Brain microvascular endothelial cell (primary cell): ENCODE results near the gene SH3BP4.

Experiments
- DNase-seq: peaks from one replicate; pipeline ENCODE4 v3.0.0-alpha.2; 2020
- H3K27ac ChIP-seq: fragments of 250-450 bp; sonication (Bioruptor Pico); 2 replicates; pipeline ENCODE4 v1.5.1; 2020; ENCODE audit warnings: mild to moderate bottlenecking, moderate library complexity
- H3K27me3 ChIP-seq: fragments of 250-450 bp; sonication (Bioruptor Pico); replicated peaks from 2 replicates; pipeline ENCODE4 v1.5.1; 2020; ENCODE audit warnings: mild to moderate bottlenecking
- H3K36me3 ChIP-seq: fragments of 250-450 bp; sonication (Bioruptor Pico); replicated peaks from 2 replicates; pipeline ENCODE4 v1.5.1; 2020; ENCODE audit warnings: mild to moderate bottlenecking
- H3K4me3 ChIP-seq: 2 replicates; pipeline ENCODE4 v1.5.1; 2011; ENCODE audit warnings: low read depth, mild to moderate bottlenecking, control low read depth, low read length, moderate library complexity
- in situ Hi-C: cut with HindIII; loops from 2 replicates; pipeline ENCODE4 v1.10.0; 2017; ENCODE audit warnings: low sequenced_read_pairs, low pct_ligation_motif_present
- TF ChIP-seq, protein P1 (sequence below): IDR thresholded peaks from 2 replicates; pipeline ENCODE4 v1.5.1; 2011; ENCODE audit warnings: low read depth, mild to moderate bottlenecking, moderate library complexity, low read length, control low read depth, inconsistent platforms; ENCODE audit errors: missing control alignments

SH3BP4 gene

DNA sequence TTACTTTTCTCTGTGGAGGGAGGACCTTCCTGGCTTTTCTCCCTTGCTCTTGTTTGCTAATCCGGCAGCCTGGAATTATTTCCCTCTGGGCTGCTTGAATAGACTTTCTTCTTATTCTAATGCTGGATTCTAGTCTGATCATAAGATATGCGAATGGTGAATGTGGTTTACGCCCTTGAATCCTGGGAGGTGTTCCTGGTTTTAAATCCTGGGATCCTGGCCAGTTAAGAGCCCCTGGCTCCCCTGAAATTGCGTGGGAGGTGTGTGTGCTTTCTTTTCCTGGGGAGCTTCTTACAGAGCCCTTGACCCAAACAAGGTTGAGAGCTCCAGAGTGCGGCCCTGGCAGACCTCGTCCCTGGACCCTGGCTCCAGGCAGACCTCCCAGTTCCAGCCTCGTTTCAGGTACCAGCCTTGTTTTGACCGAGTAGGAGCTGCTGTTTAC lies 2.8 kb downstream of the SH3BP4 start:
- DNase-seq, result no peak

DNA sequence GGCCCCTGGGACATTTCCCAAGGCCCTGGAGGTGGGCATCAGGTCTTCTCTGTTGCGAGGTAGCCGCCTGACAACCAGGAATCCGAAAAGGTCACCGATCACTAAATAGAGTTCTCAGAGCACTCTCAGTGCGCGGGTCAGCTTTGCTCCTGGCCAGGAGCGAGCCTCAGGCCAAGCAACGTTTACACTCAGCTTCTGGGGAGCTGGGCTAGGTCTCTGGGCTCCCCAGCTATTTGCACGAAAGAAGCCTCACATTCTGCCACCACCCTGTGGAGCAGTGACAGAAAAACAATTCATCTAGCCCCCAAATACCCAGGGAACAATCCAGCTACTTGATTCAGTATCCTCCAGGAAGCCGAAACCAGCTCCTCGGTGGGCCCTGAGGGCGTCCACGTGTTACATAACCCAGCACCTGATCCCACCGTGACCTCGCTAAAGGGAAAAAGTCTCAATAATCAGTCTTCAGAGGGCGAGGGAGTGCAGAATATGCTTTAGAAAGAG lies 3.3 kb downstream of the SH3BP4 start:
- in situ Hi-C loops, result no loop called here
- Histone ChIP-seq H3K27ac (no peak overlapping the region), H3K27me3 (no peaks in the 10 kb centered on the region), H3K36me3 (no peaks in the 10 kb centered on the region), H3K4me3 (peak overlapping the region; percentile 79)
- TF ChIP-seq, protein P1, sequence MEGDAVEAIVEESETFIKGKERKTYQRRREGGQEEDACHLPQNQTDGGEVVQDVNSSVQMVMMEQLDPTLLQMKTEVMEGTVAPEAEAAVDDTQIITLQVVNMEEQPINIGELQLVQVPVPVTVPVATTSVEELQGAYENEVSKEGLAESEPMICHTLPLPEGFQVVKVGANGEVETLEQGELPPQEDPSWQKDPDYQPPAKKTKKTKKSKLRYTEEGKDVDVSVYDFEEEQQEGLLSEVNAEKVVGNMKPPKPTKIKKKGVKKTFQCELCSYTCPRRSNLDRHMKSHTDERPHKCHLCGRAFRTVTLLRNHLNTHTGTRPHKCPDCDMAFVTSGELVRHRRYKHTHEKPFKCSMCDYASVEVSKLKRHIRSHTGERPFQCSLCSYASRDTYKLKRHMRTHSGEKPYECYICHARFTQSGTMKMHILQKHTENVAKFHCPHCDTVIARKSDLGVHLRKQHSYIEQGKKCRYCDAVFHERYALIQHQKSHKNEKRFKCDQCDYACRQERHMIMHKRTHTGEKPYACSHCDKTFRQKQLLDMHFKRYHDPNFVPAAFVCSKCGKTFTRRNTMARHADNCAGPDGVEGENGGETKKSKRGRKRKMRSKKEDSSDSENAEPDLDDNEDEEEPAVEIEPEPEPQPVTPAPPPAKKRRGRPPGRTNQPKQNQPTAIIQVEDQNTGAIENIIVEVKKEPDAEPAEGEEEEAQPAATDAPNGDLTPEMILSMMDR, result no peak
- no peak for DNase-seq

More for the DNA sequence above, 2.8 kb downstream of the SH3BP4 start:
- Histone ChIP-seq H3K4me3 (peak overlapping the region; percentile 79), H3K36me3 (no peaks in the 10 kb centered on the region), H3K27ac (no peak overlapping the region), H3K27me3 (no peaks in the 10 kb centered on the region)
- TF ChIP-seq, protein P1, result no peak
- in situ Hi-C loops, result no loop called here

DNA sequence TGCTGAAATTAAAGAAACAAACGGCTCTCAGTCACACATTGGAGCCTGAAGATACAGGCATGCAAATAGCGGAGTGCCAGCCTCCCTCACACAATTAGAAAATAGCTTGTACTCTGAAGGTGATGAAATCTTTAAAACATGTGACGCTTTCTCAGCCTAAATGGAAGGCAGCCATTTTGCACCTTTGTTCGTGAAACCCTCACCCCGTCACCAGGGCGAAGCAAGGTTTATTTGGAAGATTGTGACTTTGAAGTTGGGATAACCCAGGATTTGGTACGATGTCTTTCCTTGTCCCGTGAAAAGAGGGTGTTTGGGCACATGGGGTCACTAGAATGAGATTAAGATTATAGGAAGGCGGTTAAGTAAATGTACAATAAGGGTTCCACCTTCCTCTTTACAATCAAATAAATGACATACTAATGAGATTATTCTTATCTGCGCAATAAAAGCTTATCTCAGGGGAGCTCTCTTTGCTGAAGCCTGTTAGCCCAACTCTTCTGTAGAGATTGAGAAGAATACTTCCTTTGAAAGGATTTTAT lies 4.2 kb downstream of the SH3BP4 start:
- TF ChIP-seq, protein P1, result no peak
- H3K27ac ChIP-seq, result no peak overlapping the region
- no peak overlapping the region for H3K4me3 ChIP-seq
- DNase-seq, result no peak
- in situ Hi-C loops, result no loop called here
- no peaks in the 10 kb centered on the region for H3K27me3 ChIP-seq
- H3K36me3 ChIP-seq, result no peaks in the 10 kb centered on the region

DNA sequence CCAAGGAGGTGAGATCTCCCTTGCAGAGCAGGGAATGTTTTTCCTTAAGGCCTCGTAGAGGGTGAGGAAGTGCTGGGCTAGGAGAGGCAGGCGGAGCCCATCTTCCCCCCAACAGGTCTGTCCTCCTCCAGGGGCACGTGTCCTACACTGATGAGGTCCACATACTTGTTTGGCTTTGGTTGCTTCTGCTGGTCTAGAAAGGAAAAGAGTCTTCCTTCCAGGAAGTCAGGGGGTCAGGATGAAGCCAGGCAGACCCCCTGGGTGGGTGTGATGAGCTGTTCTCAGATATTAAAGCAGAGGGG lies 6.0 kb downstream of the SH3BP4 start:
- no peak for DNase-seq
- TF ChIP-seq, protein P1, result no peak
- Histone ChIP-seq H3K27me3 (no peaks in the 10 kb centered on the region), H3K4me3 (no peak overlapping the region), H3K27ac (no peak overlapping the region), H3K36me3 (no peaks in the 10 kb centered on the region)
- in situ Hi-C loops, result no loop called here

DNA sequence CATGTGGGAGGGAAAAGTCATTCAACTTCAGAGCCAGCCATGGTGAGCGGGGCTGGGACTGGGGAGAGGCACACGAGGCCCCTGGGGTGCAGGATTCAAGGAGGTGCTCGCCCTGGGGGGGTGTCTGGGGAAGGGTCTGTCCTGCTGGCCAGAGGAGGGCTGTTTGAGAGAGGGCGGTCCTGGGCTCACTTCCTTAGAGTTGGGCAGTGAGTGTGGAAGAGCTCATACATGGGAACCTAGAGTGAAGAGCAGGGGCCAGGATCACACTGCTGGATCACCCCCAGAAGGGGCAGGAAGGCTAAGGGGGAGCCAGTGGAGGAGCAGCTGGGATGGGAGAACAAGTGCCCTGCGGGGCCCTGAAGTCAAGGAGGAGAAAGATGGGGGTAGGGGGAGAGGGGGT lies 6.5 kb downstream of the SH3BP4 start:
- H3K36me3 ChIP-seq, result no peaks in the 10 kb centered on the region
- in situ Hi-C loops, result no loop called here

More for the DNA sequence above, 6.5 kb downstream of the SH3BP4 start:
- no peak overlapping the region for H3K27ac ChIP-seq
- no peaks in the 10 kb centered on the region for H3K27me3 ChIP-seq
- TF ChIP-seq, protein P1, result no peak
- DNase-seq, result no peak
- no peak overlapping the region for H3K4me3 ChIP-seq
